ENCODE results near the gene CRTAC1.
A peak's percentile ranks its signal among the peaks of the same experiment; 100 is the strongest.

The CRTAC1 gene

GRCh38 chr10:98074315-98074911 lies 44.0 kb upstream of the CRTAC1 start:
- no peaks in the 10 kb centered on the region for H3K27me3 ChIP-seq (ENCODE audit: control insufficient read depth in 3 of 3, insufficient read depth in 3 of 3, low read depth in 1 of 3, low read length in 3 of 3)
- H3K9ac ChIP-seq (ENCODE audit: low read depth, low read length, poor library complexity), result no peak overlapping the region
- no peaks in the 10 kb centered on the region for H3K36me3 ChIP-seq (replicated peaks in 1 of 2; ENCODE audit: control insufficient read depth in 2 of 2, insufficient read depth in 2 of 2, low read length in 2 of 2)
- no peaks in the 10 kb centered on the region for H3K9me3 ChIP-seq (replicated peaks in 1 of 2; ENCODE audit: control insufficient read depth in 2 of 2, insufficient read depth in 1 of 2, low read depth in 1 of 2, low read length in 2 of 2)
- H2AFZ ChIP-seq (ENCODE audit: low read length), result no peak overlapping the region
- H3K4ac ChIP-seq (ENCODE audit: low read length), result no peak overlapping the region
- no peaks in the 10 kb centered on the region for H3K79me1 ChIP-seq (ENCODE audit: low read depth, low read length)
- H3K23ac ChIP-seq (ENCODE audit: low read depth, low read length, poor library complexity), result no peak overlapping the region
- no peak overlapping the region for H3K4me2 ChIP-seq (ENCODE audit: insufficient read depth, low read length, poor library complexity, severe bottlenecking)
- H3K14ac ChIP-seq (ENCODE audit: low read length), result no peak overlapping the region
- DNase-seq (ENCODE audit: low spot score), result peak; percentile 26
- no peak overlapping the region for H2BK12ac ChIP-seq (ENCODE audit: low read length)
- no peak overlapping the region for H3K4me3 ChIP-seq (ENCODE audit: low read length in 2 of 2)
- no peak overlapping the region for H2BK15ac ChIP-seq (ENCODE audit: low read length)
- no peak overlapping the region for H2BK5ac ChIP-seq (ENCODE audit: low read length)
- H2AK5ac ChIP-seq (ENCODE audit: low read depth, low read length), result no peak overlapping the region
- H3K4me1 ChIP-seq (ENCODE audit: control insufficient read depth in 2 of 2, insufficient read depth in 1 of 2, low read depth in 1 of 2, low read length in 2 of 2), result no peaks in the 10 kb centered on the region
- no peak overlapping the region for H4K91ac ChIP-seq (ENCODE audit: low read depth, low read length, poor library complexity)
- H4K8ac ChIP-seq (ENCODE audit: low read depth, low read length), result no peak overlapping the region
- no peak overlapping the region for H3K18ac ChIP-seq (ENCODE audit: low read length)
- WGBS, 2 donors (ENCODE audit: extremely low coverage in 2 of 2, insufficient read length in 2 of 2, insufficient replicate concordance in 1 of 2), result no CpG with 5 or more reads among the region's 2 CpGs
- no peak overlapping the region for H2BK120ac ChIP-seq (ENCODE audit: low read depth, low read length)
- no peak overlapping the region for H3K27ac ChIP-seq (replicated peaks; ENCODE audit: low read length)

GRCh38 chr10:98067165-98067564 lies 36.7 kb upstream of the CRTAC1 start:
- H3K4ac ChIP-seq (ENCODE audit: low read length), result no peak overlapping the region

GRCh38 chr10:98063740-98064027 lies 33.3 kb upstream of the CRTAC1 start:
- H2AK5ac ChIP-seq (ENCODE audit: low read depth, low read length), result no peak overlapping the region
- H2AFZ ChIP-seq (ENCODE audit: low read length), result no peak overlapping the region
- no peak overlapping the region for H3K4me2 ChIP-seq (ENCODE audit: insufficient read depth, low read length, poor library complexity, severe bottlenecking)
- H3K4me3 ChIP-seq (ENCODE audit: low read length in 2 of 2), result no peak overlapping the region
- H3K4ac ChIP-seq (ENCODE audit: low read length), result no peak overlapping the region
- no peak overlapping the region for H3K14ac ChIP-seq (ENCODE audit: low read length)
- no peak overlapping the region for H3K27ac ChIP-seq (replicated peaks; ENCODE audit: low read length)
- H3K27me3 ChIP-seq (ENCODE audit: control insufficient read depth in 3 of 3, insufficient read depth in 3 of 3, low read depth in 1 of 3, low read length in 3 of 3), result no peaks in the 10 kb centered on the region
- H2BK120ac ChIP-seq (ENCODE audit: low read depth, low read length), result no peak overlapping the region
- no peaks in the 10 kb centered on the region for H3K79me1 ChIP-seq (ENCODE audit: low read depth, low read length)
- H3K36me3 ChIP-seq (replicated peaks in 1 of 2; ENCODE audit: control insufficient read depth in 2 of 2, insufficient read depth in 2 of 2, low read length in 2 of 2), result no peaks in the 10 kb centered on the region
- H4K8ac ChIP-seq (ENCODE audit: low read depth, low read length), result no peak overlapping the region
- H3K4me1 ChIP-seq (ENCODE audit: control insufficient read depth in 2 of 2, insufficient read depth in 1 of 2, low read depth in 1 of 2, low read length in 2 of 2), result peaks cover 0 to 4% of the 10 kb centered on the region in 2 donors
- H2BK12ac ChIP-seq (ENCODE audit: low read length), result no peak overlapping the region
- no peak overlapping the region for H3K18ac ChIP-seq (ENCODE audit: low read length)
- H2BK15ac ChIP-seq (ENCODE audit: low read length), result no peak overlapping the region
- no peak overlapping the region for H2BK5ac ChIP-seq (ENCODE audit: low read length)
- no peak for DNase-seq (ENCODE audit: low spot score)
- no peak overlapping the region for H3K9ac ChIP-seq (ENCODE audit: low read depth, low read length, poor library complexity)
- H4K91ac ChIP-seq (ENCODE audit: low read depth, low read length, poor library complexity), result no peak overlapping the region
- H3K9me3 ChIP-seq (replicated peaks in 1 of 2; ENCODE audit: control insufficient read depth in 2 of 2, insufficient read depth in 1 of 2, low read depth in 1 of 2, low read length in 2 of 2), result peaks cover 0 to 2% of the 10 kb centered on the region in 2 donors
- no peak overlapping the region for H3K23ac ChIP-seq (ENCODE audit: low read depth, low read length, poor library complexity)

More at GRCh38 chr10:98067165-98067564, 36.7 kb upstream of the CRTAC1 start:
- H3K27me3 ChIP-seq (ENCODE audit: control insufficient read depth in 3 of 3, insufficient read depth in 3 of 3, low read depth in 1 of 3, low read length in 3 of 3), result no peaks in the 10 kb centered on the region
- H2BK12ac ChIP-seq (ENCODE audit: low read length), result no peak overlapping the region
- no peak overlapping the region for H2BK15ac ChIP-seq (ENCODE audit: low read length)
- no peaks in the 10 kb centered on the region for H3K79me1 ChIP-seq (ENCODE audit: low read depth, low read length)
- H4K91ac ChIP-seq (ENCODE audit: low read depth, low read length, poor library complexity), result no peak overlapping the region
- H2BK120ac ChIP-seq (ENCODE audit: low read depth, low read length), result no peak overlapping the region
- DNase-seq (ENCODE audit: low spot score), result no peak
- peaks cover 0 to 4% of the 10 kb centered on the region in 2 donors for H3K4me1 ChIP-seq (ENCODE audit: control insufficient read depth in 2 of 2, insufficient read depth in 1 of 2, low read depth in 1 of 2, low read length in 2 of 2)
- H3K27ac ChIP-seq (replicated peaks; ENCODE audit: low read length), result no peak overlapping the region
- no peak overlapping the region for H3K9ac ChIP-seq (ENCODE audit: low read depth, low read length, poor library complexity)
- no peak overlapping the region for H2AFZ ChIP-seq (ENCODE audit: low read length)
- H3K14ac ChIP-seq (ENCODE audit: low read length), result no peak overlapping the region
- no peak overlapping the region for H2AK5ac ChIP-seq (ENCODE audit: low read depth, low read length)
- no CpG with 5 or more reads among the region's 5 CpGs for WGBS, 2 donors (ENCODE audit: extremely low coverage in 2 of 2, insufficient read length in 2 of 2, insufficient replicate concordance in 1 of 2)
- no peak overlapping the region for H3K18ac ChIP-seq (ENCODE audit: low read length)
- H3K4me3 ChIP-seq (ENCODE audit: low read length in 2 of 2), result peak overlapping the region in 1 of 2 donors; percentile 51
- H2BK5ac ChIP-seq (ENCODE audit: low read length), result no peak overlapping the region
- H4K8ac ChIP-seq (ENCODE audit: low read depth, low read length), result no peak overlapping the region
- H3K36me3 ChIP-seq (replicated peaks in 1 of 2; ENCODE audit: control insufficient read depth in 2 of 2, insufficient read depth in 2 of 2, low read length in 2 of 2), result no peaks in the 10 kb centered on the region
- peaks cover 0 to 2% of the 10 kb centered on the region in 2 donors for H3K9me3 ChIP-seq (replicated peaks in 1 of 2; ENCODE audit: control insufficient read depth in 2 of 2, insufficient read depth in 1 of 2, low read depth in 1 of 2, low read length in 2 of 2)
- no peak overlapping the region for H3K4me2 ChIP-seq (ENCODE audit: insufficient read depth, low read length, poor library complexity, severe bottlenecking)
- H3K23ac ChIP-seq (ENCODE audit: low read depth, low read length, poor library complexity), result no peak overlapping the region

GRCh38 chr10:98062424-98062823 lies 32.0 kb upstream of the CRTAC1 start:
- Histone ChIP-seq H4K8ac (ENCODE audit: low read depth, low read length) (no peak overlapping the region), H3K27ac (replicated peaks; ENCODE audit: low read length) (no peak overlapping the region), H3K9me3 (replicated peaks in 1 of 2; ENCODE audit: control insufficient read depth in 2 of 2, insufficient read depth in 1 of 2, low read depth in 1 of 2, low read length in 2 of 2) (peaks cover 0 to 2% of the 10 kb centered on the region in 2 donors), H2BK5ac (ENCODE audit: low read length) (no peak overlapping the region), H4K91ac (ENCODE audit: low read depth, low read length, poor library complexity) (no peak overlapping the region), H3K36me3 (replicated peaks in 1 of 2; ENCODE audit: control insufficient read depth in 2 of 2, insufficient read depth in 2 of 2, low read length in 2 of 2) (no peaks in the 10 kb centered on the region), H2BK12ac (ENCODE audit: low read length) (no peak overlapping the region), H3K9ac (ENCODE audit: low read depth, low read length, poor library complexity) (no peak overlapping the region), H3K4ac (ENCODE audit: low read length) (no peak overlapping the region), H2BK15ac (ENCODE audit: low read length) (no peak overlapping the region), H2AFZ (ENCODE audit: low read length) (no peak overlapping the region), H3K4me3 (ENCODE audit: low read length in 2 of 2) (no peak overlapping the region), H3K79me1 (ENCODE audit: low read depth, low read length) (no peaks in the 10 kb centered on the region), H2BK120ac (ENCODE audit: low read depth, low read length) (no peak overlapping the region), H3K4me2 (ENCODE audit: insufficient read depth, low read length, poor library complexity, severe bottlenecking) (no peak overlapping the region), H3K27me3 (ENCODE audit: control insufficient read depth in 3 of 3, insufficient read depth in 3 of 3, low read depth in 1 of 3, low read length in 3 of 3) (no peaks in the 10 kb centered on the region), H3K23ac (ENCODE audit: low read depth, low read length, poor library complexity) (no peak overlapping the region), H3K14ac (ENCODE audit: low read length) (no peak overlapping the region), H3K4me1 (ENCODE audit: control insufficient read depth in 2 of 2, insufficient read depth in 1 of 2, low read depth in 1 of 2, low read length in 2 of 2) (peaks cover 0 to 8% of the 10 kb centered on the region in 2 donors), H2AK5ac (ENCODE audit: low read depth, low read length) (no peak overlapping the region), H3K18ac (ENCODE audit: low read length) (no peak overlapping the region)
- DNase-seq (ENCODE audit: low spot score), result no peak
- WGBS, 2 donors (ENCODE audit: extremely low coverage in 2 of 2, insufficient read length in 2 of 2, insufficient replicate concordance in 1 of 2), result no CpG with 5 or more reads among the region's 6 CpGs

Data from neuronal stem cell (in vitro differentiated cells).